Measurements from ENCODE around the gene SSH2. TPM values are rescaled to one million over a fixed set of nuclear protein-coding genes. Genes with fewer than 3 reads are reported as not detected.
"Not testable (repeated sequence)": the region's sequence is repeated elsewhere in the genome, so short reads cannot be mapped to it uniquely, and the experiment has no call there.

Gene SSH2
- total RNA-seq, 1 donor from 2014 or later: 9.8 TPM

DNA sequence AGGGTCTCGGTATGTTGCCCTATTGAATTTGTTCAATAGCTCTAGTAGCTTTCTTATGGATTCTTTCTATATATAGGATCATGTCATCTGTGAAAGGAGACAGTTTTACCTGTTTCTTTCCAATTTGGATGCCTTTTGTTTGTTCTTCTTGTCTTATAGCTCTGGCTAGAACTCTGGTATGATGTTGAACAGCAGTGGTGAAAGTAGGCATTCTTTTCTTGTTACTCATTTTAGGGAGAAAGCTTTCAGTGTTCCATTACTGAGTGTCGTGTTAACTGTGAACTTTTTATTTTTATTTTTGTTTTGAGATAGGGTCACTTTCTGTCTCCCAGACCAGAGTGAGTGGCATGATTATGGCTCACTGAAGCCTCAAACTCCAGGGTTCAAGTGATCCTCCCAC is 32.6 kb upstream of the SSH2 start:
- DNase-seq (ENCODE audit: low read depth): no peak
- H3K36me3 ChIP-seq (ENCODE audit: control insufficient read depth, insufficient read depth, low read length): no peaks in the 10 kb centered on the region
- TF ChIP-seq, protein P1, sequence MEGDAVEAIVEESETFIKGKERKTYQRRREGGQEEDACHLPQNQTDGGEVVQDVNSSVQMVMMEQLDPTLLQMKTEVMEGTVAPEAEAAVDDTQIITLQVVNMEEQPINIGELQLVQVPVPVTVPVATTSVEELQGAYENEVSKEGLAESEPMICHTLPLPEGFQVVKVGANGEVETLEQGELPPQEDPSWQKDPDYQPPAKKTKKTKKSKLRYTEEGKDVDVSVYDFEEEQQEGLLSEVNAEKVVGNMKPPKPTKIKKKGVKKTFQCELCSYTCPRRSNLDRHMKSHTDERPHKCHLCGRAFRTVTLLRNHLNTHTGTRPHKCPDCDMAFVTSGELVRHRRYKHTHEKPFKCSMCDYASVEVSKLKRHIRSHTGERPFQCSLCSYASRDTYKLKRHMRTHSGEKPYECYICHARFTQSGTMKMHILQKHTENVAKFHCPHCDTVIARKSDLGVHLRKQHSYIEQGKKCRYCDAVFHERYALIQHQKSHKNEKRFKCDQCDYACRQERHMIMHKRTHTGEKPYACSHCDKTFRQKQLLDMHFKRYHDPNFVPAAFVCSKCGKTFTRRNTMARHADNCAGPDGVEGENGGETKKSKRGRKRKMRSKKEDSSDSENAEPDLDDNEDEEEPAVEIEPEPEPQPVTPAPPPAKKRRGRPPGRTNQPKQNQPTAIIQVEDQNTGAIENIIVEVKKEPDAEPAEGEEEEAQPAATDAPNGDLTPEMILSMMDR (IDR thresholded peaks at IDR 0.05; ENCODE audit: insufficient read depth, low read length, poor library complexity, severe bottlenecking): no peak
- no peak overlapping the region for H3K4me3 ChIP-seq (ENCODE audit: low read depth, low read length)
- no peaks in the 10 kb centered on the region for H3K27me3 ChIP-seq (ENCODE audit: control insufficient read depth, insufficient read depth, low read length)

DNA sequence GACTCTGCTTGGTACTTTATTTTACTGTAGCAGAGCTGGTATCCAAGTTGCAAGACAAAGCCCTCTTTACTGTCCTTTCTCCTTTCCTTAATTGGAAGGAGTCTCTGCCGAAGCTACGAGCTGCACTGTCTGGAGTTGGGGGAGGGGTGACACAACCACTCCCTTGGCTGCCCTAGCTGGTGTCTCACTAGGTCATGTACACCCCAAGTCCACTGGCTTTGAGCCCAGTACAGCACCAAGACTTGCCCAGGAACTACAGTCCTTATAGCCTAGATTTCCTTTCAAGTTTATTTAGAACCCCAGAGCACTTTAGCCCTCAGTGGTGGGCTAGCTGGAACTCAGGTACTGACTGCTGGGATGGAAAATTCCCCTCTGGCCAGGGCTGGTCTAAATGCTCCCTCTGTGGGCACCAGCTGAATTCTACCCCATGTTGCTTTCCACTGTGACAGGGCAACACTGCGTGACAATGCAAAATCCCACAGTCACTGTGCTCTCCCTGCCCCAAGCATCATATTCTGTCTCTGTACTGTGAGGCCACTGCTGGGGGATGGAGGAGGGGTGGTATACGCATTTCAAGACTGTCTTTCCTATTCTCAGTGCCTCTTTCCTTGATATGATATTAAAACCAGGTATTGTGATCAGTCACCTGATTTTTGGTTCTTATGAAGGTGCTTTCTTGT is 29.8 kb upstream of the SSH2 start:
- H3K36me3 ChIP-seq (ENCODE audit: control insufficient read depth, insufficient read depth, low read length): no peaks in the 10 kb centered on the region
- no peak overlapping the region for H3K4me3 ChIP-seq (ENCODE audit: low read depth, low read length)
- DNase-seq (ENCODE audit: low read depth): no peak
- TF ChIP-seq, protein P1 (IDR thresholded peaks at IDR 0.05; ENCODE audit: insufficient read depth, low read length, poor library complexity, severe bottlenecking): no peak
- H3K27me3 ChIP-seq (ENCODE audit: control insufficient read depth, insufficient read depth, low read length): no peaks in the 10 kb centered on the region

DNA sequence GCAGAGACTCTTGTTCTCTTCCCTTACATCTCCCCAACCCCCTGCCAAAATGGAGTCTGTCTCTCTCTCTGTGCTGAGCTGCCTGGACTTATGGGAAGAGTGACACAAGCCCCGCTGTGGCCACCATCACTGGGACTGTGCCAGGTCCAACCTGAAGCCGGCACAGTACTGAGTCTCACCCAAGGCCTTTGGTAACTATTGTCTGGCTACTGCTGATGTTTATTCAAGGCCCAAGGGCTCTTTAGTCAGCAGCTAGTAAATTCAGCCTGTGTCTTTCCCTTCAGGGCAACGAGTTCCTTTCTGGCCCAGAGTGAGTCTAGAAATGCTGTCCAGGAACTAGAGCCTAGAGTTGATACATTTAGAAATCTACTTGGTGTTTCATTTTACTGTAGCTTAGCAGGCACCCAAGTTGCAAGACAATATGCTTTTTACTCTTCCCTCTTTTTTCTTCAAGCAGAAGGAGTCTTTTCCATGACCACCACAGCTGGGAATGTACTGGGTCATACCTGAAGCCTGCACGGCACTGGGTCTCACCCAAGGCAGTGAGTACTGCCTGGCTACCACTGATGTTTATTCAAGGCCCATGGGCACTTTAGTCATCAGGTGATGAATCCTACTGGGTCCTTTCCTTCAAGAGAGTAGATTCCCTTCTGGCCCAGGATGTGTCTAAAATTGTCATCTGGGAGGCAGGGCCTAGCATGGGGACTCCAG is 29.1 kb upstream of the SSH2 start:
- no peaks in the 10 kb centered on the region for H3K36me3 ChIP-seq (ENCODE audit: control insufficient read depth, insufficient read depth, low read length)

GRCh38 chr17:29957488-29957887 is 27.5 kb upstream of the SSH2 start:
- not testable (repeated sequence) for H3K4me3 ChIP-seq (ENCODE audit: low read depth, low read length); DNase-seq (ENCODE audit: low read depth); H3K36me3 ChIP-seq (ENCODE audit: control insufficient read depth, insufficient read depth, low read length); H3K27me3 ChIP-seq (ENCODE audit: control insufficient read depth, insufficient read depth, low read length)

More for the DNA sequence above, 29.1 kb upstream of the SSH2 start:
- TF ChIP-seq, protein P1 (IDR thresholded peaks at IDR 0.05; ENCODE audit: insufficient read depth, low read length, poor library complexity, severe bottlenecking): no peak
- Histone ChIP-seq H3K4me3 (ENCODE audit: low read depth, low read length) (no peak overlapping the region), H3K27me3 (ENCODE audit: control insufficient read depth, insufficient read depth, low read length) (no peaks in the 10 kb centered on the region)
- no peak for DNase-seq (ENCODE audit: low read depth)

- DNase-seq (ENCODE audit: low read depth): no peak
- no peaks in the 10 kb centered on the region for H3K36me3 ChIP-seq (ENCODE audit: control insufficient read depth, insufficient read depth, low read length)
- no peaks in the 10 kb centered on the region for H3K27me3 ChIP-seq (ENCODE audit: control insufficient read depth, insufficient read depth, low read length)
- H3K4me3 ChIP-seq (ENCODE audit: low read depth, low read length): no peak overlapping the region
- TF ChIP-seq, protein P1 (IDR thresholded peaks at IDR 0.05; ENCODE audit: insufficient read depth, low read length, poor library complexity, severe bottlenecking): no peak
These were observed 26.2 kb upstream of the SSH2 start for GRCh38 chr17:29956225-29956624.

DNA sequence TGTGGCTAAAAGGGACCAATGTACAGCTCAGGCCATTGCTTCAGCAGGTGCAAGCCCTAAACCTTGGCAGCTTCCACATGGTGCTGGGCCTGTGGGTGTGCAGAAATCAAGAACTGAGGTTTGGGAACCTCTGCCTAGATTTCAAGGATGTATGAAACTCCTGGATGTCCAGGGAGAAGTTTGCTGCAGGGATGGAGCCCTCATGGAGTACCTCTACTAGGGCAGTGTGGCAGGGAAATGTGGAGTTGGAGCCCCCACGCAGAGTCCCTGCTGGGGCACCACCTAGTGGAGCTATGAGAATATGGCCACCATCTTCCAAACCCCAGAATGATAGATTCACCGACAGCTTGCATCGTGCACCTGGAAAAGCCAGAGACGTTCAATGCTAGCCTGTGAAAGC is 24.4 kb upstream of the SSH2 start:
- TF ChIP-seq, protein P1 (IDR thresholded peaks at IDR 0.05; ENCODE audit: insufficient read depth, low read length, poor library complexity, severe bottlenecking): no peak
- Histone ChIP-seq H3K4me3 (ENCODE audit: low read depth, low read length) (no peak overlapping the region), H3K36me3 (ENCODE audit: control insufficient read depth, insufficient read depth, low read length) (no peaks in the 10 kb centered on the region), H3K27me3 (ENCODE audit: control insufficient read depth, insufficient read depth, low read length) (no peaks in the 10 kb centered on the region)
- no peak for DNase-seq (ENCODE audit: low read depth)

Data from kidney epithelial cell (primary cell).